PC-3 (cell line): ENCODE data around the gene KCTD8.

Source experiments
- CTCF ChIP-seq: fragments of 300-600 bp; sonication (generic); conservative IDR thresholded peaks from 2 replicates; pipeline ENCODE4 v1.5.1; 2017; ENCODE audit warnings: antibody characterized with exemption, low read depth, mild to moderate bottlenecking, low read length
- EZH2 ChIP-seq: fragments of 300-600 bp; sonication (generic); IDR thresholded peaks from one replicate; pipeline ENCODE4 v1.6.1; 2017; ENCODE audit warnings: antibody characterized with exemption, mild to moderate bottlenecking, low read length; ENCODE audit not compliant: unreplicated experiment

- TF ChIP-seq CTCF (no peak), EZH2 (no peak)
Observed at GRCh38 chr4:44287505-44287904, 161.1 kb downstream of the KCTD8 start.
